ENCODE results near the gene TRMT2A. TPM values are rescaled to one million over a fixed set of nuclear protein-coding genes. Genes with fewer than 3 reads are reported as not detected.
A peak's percentile ranks its signal among the peaks of the same experiment; 100 is the strongest.

TRMT2A gene
- total RNA-seq, 1 experiment from 2014 or later, result 68.1 TPM

- H3K4me3 ChIP-seq (ENCODE audit: low read depth, low read length, poor library complexity, severe bottlenecking), result no peak overlapping the region
- no peak for DNase-seq (ENCODE audit: low spot score)
- no peaks in the 10 kb centered on the region for H3K36me3 ChIP-seq (ENCODE audit: insufficient read depth, low read length, poor library complexity, severe bottlenecking)
- intact Hi-C loops (cut with micrococcal nuclease; ENCODE audit: unreplicated experiment), result no loop called here
- BruUV-seq (replicated peaks), result no TSS peak
- H3K27ac ChIP-seq (ENCODE audit: low read depth, low read length, poor library complexity, severe bottlenecking), result no peak overlapping the region
- TF ChIP-seq EZH2 (IDR thresholded peaks at IDR 0.05; ENCODE audit: borderline replicate concordance, low read depth, low read length, poor library complexity, severe bottlenecking) (no peak), CTCF (conservative IDR thresholded peaks at IDR 0.05; ENCODE audit: low read depth, low read length) (no peak)
- ChIA-PET POLR2A (ENCODE audit: low non-redundant PET) (no interaction called here), CTCF (interaction anchor here (0.6 kb wide), 1 partner anchor 15 kb away, joined by 3 read pairs; no protein-coding TSS in a partner anchor)
- no peaks in the 10 kb centered on the region for H3K27me3 ChIP-seq (replicated peaks; ENCODE audit: insufficient read depth, low read depth, low read length, poor library complexity)
- no peaks in the 10 kb centered on the region for H3K4me1 ChIP-seq (ENCODE audit: insufficient read depth, low read length, poor library complexity, severe bottlenecking)
- no peaks in the 10 kb centered on the region for H3K9me3 ChIP-seq (ENCODE audit: low read depth, low read length, poor library complexity, severe bottlenecking)
These were observed 23.1 kb upstream of the TRMT2A start for GRCh38 chr22:20140107-20140445.

- H3K4me3 ChIP-seq (ENCODE audit: low read depth, low read length, poor library complexity, severe bottlenecking), result no peak overlapping the region
- no peak for DNase-seq (ENCODE audit: low spot score)
- H3K27me3 ChIP-seq (replicated peaks; ENCODE audit: insufficient read depth, low read depth, low read length, poor library complexity), result no peaks in the 10 kb centered on the region
- H3K36me3 ChIP-seq (ENCODE audit: insufficient read depth, low read length, poor library complexity, severe bottlenecking), result no peaks in the 10 kb centered on the region
- no peaks in the 10 kb centered on the region for H3K9me3 ChIP-seq (ENCODE audit: low read depth, low read length, poor library complexity, severe bottlenecking)
- no peaks in the 10 kb centered on the region for H3K4me1 ChIP-seq (ENCODE audit: insufficient read depth, low read length, poor library complexity, severe bottlenecking)
- intact Hi-C loops (cut with micrococcal nuclease; ENCODE audit: unreplicated experiment), result no loop called here
- TF ChIP-seq CTCF (conservative IDR thresholded peaks at IDR 0.05; ENCODE audit: low read depth, low read length) (no peak), EZH2 (IDR thresholded peaks at IDR 0.05; ENCODE audit: borderline replicate concordance, low read depth, low read length, poor library complexity, severe bottlenecking) (no peak)
- H3K27ac ChIP-seq (ENCODE audit: low read depth, low read length, poor library complexity, severe bottlenecking), result no peak overlapping the region
- ChIA-PET CTCF (interaction anchor here (0.6 kb wide), 1 partner anchor 16 kb away, joined by 3 read pairs; no protein-coding TSS in a partner anchor), POLR2A (ENCODE audit: low non-redundant PET) (no interaction called here)
- BruUV-seq (replicated peaks), result TSS peak; percentile 43
These were observed 22.5 kb upstream of the TRMT2A start for GRCh38 chr22:20139391-20140106.

GRCh38 chr22:20138868-20139267, 21.8 kb upstream of the TRMT2A start:
- CTCF ChIA-PET, result no interaction called here
- intact Hi-C loops (cut with micrococcal nuclease; ENCODE audit: unreplicated experiment), result no loop called here

More at GRCh38 chr22:20138868-20139267, 21.8 kb upstream of the TRMT2A start:
- Histone ChIP-seq H3K27ac (ENCODE audit: low read depth, low read length, poor library complexity, severe bottlenecking) (no peak overlapping the region), H3K9me3 (ENCODE audit: low read depth, low read length, poor library complexity, severe bottlenecking) (no peaks in the 10 kb centered on the region), H3K36me3 (ENCODE audit: insufficient read depth, low read length, poor library complexity, severe bottlenecking) (no peaks in the 10 kb centered on the region), H3K27me3 (replicated peaks; ENCODE audit: insufficient read depth, low read depth, low read length, poor library complexity) (no peaks in the 10 kb centered on the region), H3K4me1 (ENCODE audit: insufficient read depth, low read length, poor library complexity, severe bottlenecking) (no peaks in the 10 kb centered on the region), H3K4me3 (ENCODE audit: low read depth, low read length, poor library complexity, severe bottlenecking) (no peak overlapping the region)
- POLR2A ChIA-PET (ENCODE audit: low non-redundant PET), result no interaction called here
- BruUV-seq (replicated peaks), result no TSS peak
- no peak for TF ChIP-seq EZH2 (IDR thresholded peaks at IDR 0.05; ENCODE audit: borderline replicate concordance, low read depth, low read length, poor library complexity, severe bottlenecking)
- no peak for TF ChIP-seq CTCF (conservative IDR thresholded peaks at IDR 0.05; ENCODE audit: low read depth, low read length)
- DNase-seq (ENCODE audit: low spot score), result no peak
